ENCODE measurements around the gene MT2A.
A peak's percentile ranks its signal among the peaks of the same experiment; 100 is the strongest.
"Not testable (repeated sequence)": the region's sequence is repeated elsewhere in the genome, so short reads cannot be mapped to it uniquely, and the experiment has no call there.

Gene MT2A

DNA sequence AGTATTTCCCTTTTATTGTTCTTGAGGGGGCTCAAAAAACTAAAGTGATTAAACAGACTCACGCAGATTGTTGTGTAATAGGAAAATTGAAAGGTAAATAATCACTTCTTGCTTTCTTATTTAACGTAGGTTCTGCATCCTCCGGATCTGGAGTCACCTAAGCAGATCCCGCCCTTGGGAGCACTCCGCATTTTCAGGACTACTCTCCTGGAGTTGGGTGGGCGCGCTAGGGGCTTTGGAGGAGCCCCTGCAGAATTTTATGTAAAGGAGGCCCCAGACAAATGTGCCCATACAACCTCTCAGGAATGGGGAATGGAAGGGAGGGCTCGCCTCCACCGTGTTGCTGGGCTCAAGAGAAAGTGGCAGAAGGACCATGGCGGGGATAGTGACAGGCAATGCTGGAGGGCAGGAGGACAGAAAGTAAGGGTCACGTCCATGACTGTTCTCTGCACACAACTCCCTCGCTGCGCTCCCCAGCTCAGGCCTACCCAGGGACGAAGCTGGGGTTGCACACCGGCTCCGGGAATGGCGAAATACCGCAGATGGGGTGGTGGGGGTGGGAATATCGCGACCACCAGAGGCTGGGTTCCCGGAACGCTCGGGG lies 8.3 kb downstream of the MT2A start:
- in situ Hi-C loops (cut with MboI; ENCODE audit: low pct_unique_long_range_greater_than_20kb, low sequenced_read_pairs) = no loop called here

GRCh38 chr16:56617212-56618085 lies 9.1 kb downstream of the MT2A start:
- no peak for DNase-seq
- in situ Hi-C loops (cut with MboI; ENCODE audit: low pct_unique_long_range_greater_than_20kb, low sequenced_read_pairs) = no loop called here

More for the DNA sequence above, 8.3 kb downstream of the MT2A start:
- no peak for DNase-seq

DNA sequence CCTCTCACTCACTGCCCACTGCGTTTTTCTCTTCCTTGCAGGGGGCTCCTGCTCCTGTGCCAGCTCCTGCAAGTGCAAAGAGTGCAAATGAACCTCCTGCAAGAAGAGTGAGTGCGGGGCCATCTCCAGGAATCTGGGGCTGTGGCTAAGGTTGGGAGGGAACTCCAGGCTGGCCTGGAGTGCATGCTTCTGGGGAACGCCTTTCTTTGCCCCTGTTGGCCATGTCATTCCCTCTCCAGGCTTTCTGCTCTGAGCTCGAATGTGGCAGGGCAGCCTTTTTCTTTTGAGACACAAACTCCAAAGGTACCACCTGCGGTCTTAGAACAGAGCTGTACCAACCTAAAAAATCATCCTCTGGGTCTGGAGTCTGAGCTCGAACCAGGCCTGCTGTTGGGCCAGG lies 9.8 kb downstream of the MT2A start:
- in situ Hi-C loops (cut with MboI; ENCODE audit: low pct_unique_long_range_greater_than_20kb, low sequenced_read_pairs) = no loop called here
- no peak for DNase-seq

GRCh38 chr16:56620339-56620897 lies 12.0 kb downstream of the MT2A start:
- in situ Hi-C loops (cut with MboI; ENCODE audit: low pct_unique_long_range_greater_than_20kb, low sequenced_read_pairs) = no loop called here
- no peak for DNase-seq

GRCh38 chr16:56621665-56622445 lies 13.5 kb downstream of the MT2A start:
- DNase-seq; in situ Hi-C loops (cut with MboI; ENCODE audit: low pct_unique_long_range_greater_than_20kb, low sequenced_read_pairs): not testable (repeated sequence)

DNA sequence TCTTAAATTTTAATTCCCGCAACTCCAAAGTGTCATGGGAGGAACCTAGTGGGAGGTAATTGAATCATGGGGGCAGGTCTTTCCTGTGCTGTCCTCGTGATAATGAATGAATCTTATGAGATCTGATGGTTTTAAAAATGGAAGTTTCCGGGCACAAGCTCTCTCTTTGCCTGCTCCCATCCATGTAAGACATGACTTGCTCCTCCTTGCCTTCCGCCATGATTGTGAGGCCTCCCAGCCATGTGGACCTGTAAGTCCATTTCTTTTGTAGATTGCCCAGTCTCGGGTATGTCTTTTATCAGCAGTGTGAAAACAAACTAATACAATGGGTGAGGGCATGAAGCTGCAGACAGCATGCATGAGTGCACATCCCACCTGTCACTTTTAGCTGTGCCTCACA lies 14.8 kb downstream of the MT2A start:
- in situ Hi-C loops (cut with MboI; ENCODE audit: low pct_unique_long_range_greater_than_20kb, low sequenced_read_pairs); DNase-seq: not testable (repeated sequence)

DNA sequence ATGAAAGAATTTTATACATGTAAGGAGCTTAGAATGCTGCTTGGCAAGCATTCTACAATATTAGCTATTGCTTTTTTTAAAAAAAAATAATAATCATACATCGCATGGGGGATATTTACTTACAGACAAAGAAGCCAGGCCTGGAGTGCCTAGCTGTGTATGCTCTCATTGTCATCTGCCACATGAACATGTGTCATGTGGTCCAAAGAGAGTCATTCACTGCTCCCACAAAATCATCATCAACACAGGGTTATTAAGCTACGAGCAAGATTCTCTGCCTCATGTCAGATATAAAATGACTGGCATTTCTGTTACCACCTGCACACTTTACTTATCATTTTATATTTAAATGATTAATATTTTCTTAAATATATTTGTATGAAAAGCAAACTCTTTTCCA lies 15.3 kb downstream of the MT2A start:
- in situ Hi-C loops (cut with MboI; ENCODE audit: low pct_unique_long_range_greater_than_20kb, low sequenced_read_pairs) = no loop called here
- no peak for DNase-seq

DNA sequence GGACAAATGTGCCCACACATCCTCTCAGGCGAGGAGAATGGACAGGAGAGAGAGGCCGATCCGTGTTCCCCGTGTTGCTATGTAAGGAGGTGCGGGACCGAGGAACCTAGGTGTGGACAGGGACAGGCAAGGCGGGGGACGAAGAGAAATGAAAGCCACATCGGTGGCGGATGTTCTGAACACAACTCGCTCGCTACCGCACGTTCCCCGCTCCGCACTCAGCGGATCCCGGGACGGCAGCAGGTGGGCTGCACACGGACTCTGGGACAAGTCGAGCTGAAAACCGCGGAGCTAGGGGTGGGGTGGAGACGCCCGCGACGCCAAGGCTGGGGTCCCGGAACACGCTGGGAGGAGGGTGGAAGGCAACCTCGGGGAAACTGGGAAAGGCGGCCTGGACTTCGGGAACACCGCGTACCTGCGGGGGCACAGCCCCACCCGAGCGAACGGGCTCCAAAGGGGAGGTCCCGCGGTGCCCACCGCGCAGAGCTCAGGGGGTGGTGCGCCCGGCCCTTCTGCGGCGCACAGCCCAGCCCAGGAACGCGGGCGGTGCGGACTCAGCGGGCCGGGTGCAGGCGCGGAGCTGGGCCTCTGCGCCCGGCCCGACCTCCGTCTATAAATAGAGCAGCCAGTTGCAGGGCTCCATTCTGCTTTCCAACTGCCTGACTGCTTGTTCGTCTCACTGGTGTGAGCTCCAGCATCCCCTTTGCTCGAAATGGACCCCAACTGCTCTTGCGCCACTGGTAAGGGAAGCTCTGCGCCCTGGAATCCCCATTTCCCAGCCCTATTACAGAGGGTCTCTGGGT lies 17.0 kb downstream of the MT2A start, which contains the start of gene MT1E:
MT1E (plus strand) TSS at position 642 of the 803 bp plus-strand sequence; CDS start at position 713, 71 bp downstream.
- DNase-seq = peak; percentile 93
- in situ Hi-C loops (cut with MboI; ENCODE audit: low pct_unique_long_range_greater_than_20kb, low sequenced_read_pairs) = no loop called here

DNA sequence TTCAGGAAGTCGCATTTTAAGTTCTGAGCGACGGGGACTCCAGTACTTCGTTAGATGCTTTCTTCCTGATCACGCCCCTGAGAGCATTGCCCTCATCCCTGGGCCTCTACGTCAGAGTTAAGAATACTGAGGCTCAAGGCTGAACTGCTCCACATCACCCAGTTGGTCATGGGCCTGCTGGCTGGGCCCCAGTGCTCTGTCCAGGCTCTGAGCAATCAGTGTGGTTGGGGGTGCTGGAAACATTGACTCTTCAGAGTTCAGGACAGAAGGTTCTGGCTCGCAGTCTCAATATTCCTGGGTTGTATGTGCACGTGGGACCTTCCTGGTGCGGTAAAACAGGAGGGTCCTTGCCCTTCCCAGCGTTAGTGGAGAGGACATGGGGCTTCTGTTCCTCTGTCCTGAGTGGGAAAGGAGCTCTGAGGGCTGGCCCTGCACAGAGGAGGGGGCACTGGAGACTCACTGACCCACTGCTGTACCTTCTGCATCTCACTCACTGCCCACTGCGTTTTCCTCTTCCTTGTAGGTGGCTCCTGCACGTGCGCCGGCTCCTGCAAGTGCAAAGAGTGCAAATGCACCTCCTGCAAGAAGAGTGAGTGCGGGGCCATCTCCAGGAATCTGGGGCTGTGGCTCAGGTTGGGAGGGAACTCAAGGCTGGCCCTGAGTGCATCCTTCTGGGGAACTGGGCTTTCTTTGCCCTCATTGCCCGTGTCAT lies 17.7 kb downstream of the MT2A start:
- no peak for DNase-seq
- in situ Hi-C loops (cut with MboI; ENCODE audit: low pct_unique_long_range_greater_than_20kb, low sequenced_read_pairs) = no loop called here

GRCh38 chr16:56626685-56627084 lies 18.3 kb downstream of the MT2A start:
- in situ Hi-C loops (cut with MboI; ENCODE audit: low pct_unique_long_range_greater_than_20kb, low sequenced_read_pairs) = no loop called here
- DNase-seq = no peak

GRCh38 chr16:56628486-56629350 lies 20.3 kb downstream of the MT2A start:
- in situ Hi-C loops (cut with MboI; ENCODE audit: low pct_unique_long_range_greater_than_20kb, low sequenced_read_pairs) = no loop called here
- DNase-seq = no peak

DNA sequence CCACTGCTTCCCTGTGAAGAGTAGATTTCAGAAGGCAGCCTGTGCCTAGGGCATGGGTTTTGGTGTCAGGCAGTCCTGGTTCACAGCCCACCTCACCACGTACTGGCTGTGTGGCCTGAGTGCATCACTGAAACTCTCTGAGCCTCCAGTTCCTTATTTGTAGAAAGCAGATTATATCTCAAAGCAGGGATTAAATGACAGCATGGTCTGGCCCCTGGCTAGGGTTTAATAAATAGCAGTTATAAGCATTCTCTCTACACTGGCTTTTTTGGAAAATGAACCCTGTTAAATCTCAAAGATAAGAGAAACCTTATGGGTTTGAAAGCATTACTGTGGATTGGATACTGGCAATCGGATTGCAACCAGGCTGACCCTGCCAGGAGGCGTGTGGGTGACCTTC lies 21.1 kb downstream of the MT2A start:
- DNase-seq = no peak
- in situ Hi-C loops (cut with MboI; ENCODE audit: low pct_unique_long_range_greater_than_20kb, low sequenced_read_pairs) = no loop called here

DNA sequence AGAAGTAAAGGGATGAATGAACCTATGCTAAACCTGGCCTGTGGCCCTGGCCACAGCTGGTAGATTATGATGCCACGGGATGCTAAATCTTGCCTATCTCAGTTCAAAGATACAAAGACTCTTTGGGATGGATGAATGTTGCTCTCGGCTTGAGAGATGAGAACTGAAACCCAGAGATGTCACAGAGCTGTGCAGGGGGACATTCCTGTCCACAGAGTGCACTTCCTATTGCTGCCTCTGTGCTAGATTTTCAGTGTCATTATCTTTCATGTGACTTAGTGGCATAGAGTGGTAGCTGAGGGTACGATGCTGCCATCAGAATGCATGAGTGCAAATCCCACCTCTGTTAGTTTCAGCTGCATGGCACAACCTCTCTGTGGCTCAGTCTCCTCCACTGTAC lies 21.8 kb downstream of the MT2A start:
- in situ Hi-C loops (cut with MboI; ENCODE audit: low pct_unique_long_range_greater_than_20kb, low sequenced_read_pairs) = no loop called here
- DNase-seq = no peak

DNA sequence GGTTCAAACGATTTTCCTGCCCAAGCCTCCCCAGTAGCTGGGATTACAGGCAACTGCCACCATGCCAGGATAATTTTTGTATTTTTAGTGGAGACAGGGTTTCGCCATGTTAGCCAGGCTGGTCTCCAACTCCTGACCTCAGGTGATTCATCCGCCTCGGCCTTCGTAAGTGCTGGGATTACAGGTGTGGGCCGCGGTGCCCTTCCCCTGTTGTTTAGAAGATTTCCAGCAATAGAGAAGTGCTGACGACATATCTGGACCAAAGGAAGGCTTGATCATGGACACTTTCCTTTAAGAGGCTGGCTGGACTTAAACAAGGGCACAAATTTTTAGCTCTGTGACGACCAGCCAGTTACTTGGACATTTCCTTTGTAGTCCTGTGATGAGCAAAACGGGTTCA lies 22.8 kb downstream of the MT2A start:
- DNase-seq = no peak
- in situ Hi-C loops (cut with MboI; ENCODE audit: low pct_unique_long_range_greater_than_20kb, low sequenced_read_pairs) = no loop called here

DNA sequence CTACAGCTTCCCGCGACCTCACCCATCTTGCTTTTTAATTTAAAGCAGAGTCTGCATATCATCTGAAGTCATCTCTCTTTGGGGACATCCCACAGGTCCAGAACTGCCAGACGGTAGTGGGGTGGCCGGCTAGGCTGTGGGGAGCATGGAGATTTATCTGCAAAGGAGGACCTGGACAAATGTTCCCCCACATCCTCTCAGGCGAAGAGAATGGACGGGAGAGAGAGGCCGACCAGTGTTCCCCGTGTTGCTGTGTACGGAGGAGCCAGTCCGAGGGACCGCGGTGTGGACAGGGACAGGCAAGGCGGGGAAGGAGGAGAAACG lies 23.4 kb downstream of the MT2A start:
- in situ Hi-C loops (cut with MboI; ENCODE audit: low pct_unique_long_range_greater_than_20kb, low sequenced_read_pairs) = no loop called here

GRCh38 chr16:56632156-56632847 lies 23.9 kb downstream of the MT2A start, which contains the start of gene MT1M:
TSS of gene MT1M (plus strand) at chr16:56632659. CDS start at chr16:56632732, 73 bp downstream.
- in situ Hi-C loops (cut with MboI; ENCODE audit: low pct_unique_long_range_greater_than_20kb, low sequenced_read_pairs) = no loop called here
- peak; percentile 75 for DNase-seq

More for the DNA sequence above, 23.4 kb downstream of the MT2A start:
- no peak for DNase-seq

DNA sequence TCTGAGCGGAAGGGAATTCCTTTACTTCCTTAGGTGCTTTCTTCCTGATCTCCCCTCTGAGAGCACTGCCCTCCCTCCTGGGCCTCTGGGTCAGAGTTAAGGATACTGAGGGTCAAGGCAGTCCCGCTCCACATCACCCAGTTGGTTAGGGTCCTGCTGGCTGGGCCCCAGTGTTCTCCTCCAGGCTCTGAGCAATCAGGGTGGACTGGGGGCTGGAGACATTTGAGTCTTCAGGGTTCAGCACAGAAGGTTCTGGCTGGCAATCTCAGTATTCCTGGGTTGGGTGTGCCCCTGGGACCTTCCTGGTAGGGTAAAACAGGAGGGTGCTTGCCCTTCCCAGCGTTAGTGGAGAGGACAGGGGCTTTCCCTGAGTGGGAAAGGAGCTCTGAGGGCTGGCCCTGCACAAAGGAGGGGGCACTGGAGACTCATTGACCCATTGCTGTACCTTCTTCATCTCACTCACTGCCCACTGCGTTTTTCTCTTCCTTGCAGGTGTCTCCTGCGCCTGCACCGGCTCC lies 24.5 kb downstream of the MT2A start:
- in situ Hi-C loops (cut with MboI; ENCODE audit: low pct_unique_long_range_greater_than_20kb, low sequenced_read_pairs) = no loop called here
- no peak for DNase-seq
